Mononuclear cell (primary cell): Measurements from ENCODE around the gene ZNF432. TPM values are rescaled to one million over a fixed set of nuclear protein-coding genes. Genes with fewer than 3 reads are reported as not detected.

Experiments used
- total RNA-seq: library from RNA; depleted of rRNA; stranded (reverse); fragments of >200 nt; gene quantifications from one replicate; pipeline ENCODE4 v1.2.3, GENCODE V29; 2012

ZNF432 gene
- total RNA-seq, 1 donor, result 15.7 TPM

Other genes starting within 250 kb of the ZNF432 start
- gene ZNF577, start 160.9 kb downstream of the ZNF432 start, total RNA-seq, result 8.6 TPM
- gene ZNF649, start 143.8 kb downstream of the ZNF432 start, total RNA-seq, result 18.3 TPM
- gene ZNF613, start 121.4 kb downstream of the ZNF432 start, total RNA-seq, result 0.84 TPM
- gene ZNF350, start 62.0 kb downstream of the ZNF432 start, total RNA-seq, result 34.5 TPM
- 16.1 TPM for gene ZNF615, start 40.6 kb downstream of the ZNF432 start, total RNA-seq
- gene ZNF614, start 20.5 kb downstream of the ZNF432 start, total RNA-seq, result 17.4 TPM
- 19.6 TPM for gene ZNF841, start 46.9 kb upstream of the ZNF432 start, total RNA-seq
- 1.2 TPM for gene ZNF616, start 91.1 kb upstream of the ZNF432 start, total RNA-seq
- 12.3 TPM for gene ZNF836, start 122.8 kb upstream of the ZNF432 start, total RNA-seq
- gene PPP2R1A, start 141.2 kb upstream of the ZNF432 start, total RNA-seq, result 79.1 TPM
- gene ZNF766, start 220.7 kb upstream of the ZNF432 start, total RNA-seq, result 53.9 TPM
- gene ZNF480, start 248.3 kb upstream of the ZNF432 start, total RNA-seq, result 5.6 TPM